GM19043 (cell line): Measurements from ENCODE around the gene DDX47.
"Not testable (repeated sequence)": the region's sequence is repeated elsewhere in the genome, so short reads cannot be mapped to it uniquely, and the experiment has no call there.

Experiments used
- ATAC-seq: cut with Tn5 transposase; IDR thresholded peaks from one replicate; pipeline ENCODE4 v1.9.1; 2021; ENCODE audit warnings: low read depth; ENCODE audit not compliant: unreplicated experiment

The DDX47 gene

DNA sequence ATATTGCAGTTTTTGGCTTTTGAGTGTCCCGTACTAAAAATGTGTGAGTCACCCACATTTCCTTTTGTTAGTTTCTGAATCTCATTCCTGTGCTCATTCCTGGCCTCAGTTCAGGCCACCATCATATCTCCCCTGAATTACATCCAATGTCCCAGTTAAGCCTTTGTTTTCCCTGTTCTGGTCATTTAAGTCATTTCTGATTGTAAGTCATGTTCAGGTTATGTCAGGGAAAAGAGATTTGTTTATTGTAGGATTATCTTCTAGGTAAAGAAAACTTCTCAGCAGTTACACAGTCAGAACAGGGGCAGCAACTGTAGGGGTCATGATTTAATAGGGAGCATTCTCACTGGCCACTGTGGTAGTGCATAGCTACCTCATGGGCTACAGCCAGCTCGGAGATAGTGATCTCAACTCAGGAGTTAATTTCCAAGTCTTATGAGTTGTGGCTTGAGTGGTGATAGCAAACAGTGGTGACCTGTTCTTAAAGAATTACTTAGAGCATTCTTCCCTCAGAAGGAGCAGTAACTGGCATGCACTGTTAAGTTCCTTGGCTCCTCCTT is 6.7 kb downstream of the DDX47 start:
- no peak for ATAC-seq

DNA sequence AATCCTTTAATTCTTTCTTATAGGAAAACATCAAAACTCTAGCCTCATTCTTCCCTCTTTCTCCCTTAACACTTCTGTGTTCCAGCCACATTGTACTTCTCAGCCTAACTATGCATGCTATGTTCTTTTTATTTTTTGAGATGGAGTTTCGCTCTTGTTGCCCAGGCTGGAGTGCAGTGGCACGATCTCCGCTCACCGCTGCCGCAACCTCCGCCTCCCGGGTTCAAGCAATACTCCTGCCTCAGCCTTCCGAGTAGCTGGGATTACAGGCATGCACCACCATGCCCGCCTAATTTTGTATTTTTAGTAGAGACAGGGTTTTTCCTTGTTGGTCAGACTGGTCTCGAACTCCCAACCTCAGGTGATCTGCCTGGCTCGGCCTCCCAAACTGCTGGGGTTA is 7.2 kb downstream of the DDX47 start:
- ATAC-seq: not testable (repeated sequence)

- ATAC-seq: peak; percentile 60
Observed at GRCh38 chr12:12821975-12822374, 8.8 kb downstream of the DDX47 start.

DNA sequence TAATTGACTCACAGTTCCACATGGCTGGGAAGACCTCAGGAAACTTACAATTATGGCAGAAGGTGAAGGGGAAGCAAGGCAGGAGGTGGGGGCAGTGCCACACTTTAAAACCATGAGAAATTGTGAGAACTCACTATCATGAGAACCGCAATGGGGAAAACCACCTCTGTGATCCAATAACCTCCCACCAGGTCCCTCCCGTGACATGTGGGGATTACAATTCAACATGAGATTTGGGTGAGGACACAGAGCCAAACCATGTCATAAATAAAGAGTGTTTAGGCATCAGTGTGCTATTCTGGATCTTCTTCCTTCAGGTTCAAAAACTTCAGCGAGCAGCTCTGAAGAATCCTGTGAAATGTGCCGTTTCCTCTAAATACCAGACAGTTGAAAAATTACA is 9.7 kb downstream of the DDX47 start:
- ATAC-seq: no peak

DNA sequence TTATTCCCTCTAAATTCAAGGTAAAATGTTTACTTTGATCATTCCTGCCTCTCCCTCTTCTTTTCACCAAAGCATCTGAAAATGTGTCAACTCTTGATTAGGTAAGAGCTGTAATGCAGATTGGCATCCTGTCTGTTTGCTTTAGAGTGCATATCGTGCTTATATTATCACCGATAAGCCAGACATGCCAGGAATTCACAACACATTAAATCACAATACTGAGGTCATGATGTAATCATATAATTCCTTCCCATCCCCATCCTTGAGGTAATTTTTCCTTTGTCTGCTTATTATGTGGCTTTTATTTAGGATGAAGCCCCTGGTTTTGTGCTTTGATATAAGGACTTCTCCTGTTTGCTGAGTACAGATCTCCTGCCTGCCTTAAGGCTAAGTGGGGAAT is 10.2 kb downstream of the DDX47 start:
- no peak for ATAC-seq

DNA sequence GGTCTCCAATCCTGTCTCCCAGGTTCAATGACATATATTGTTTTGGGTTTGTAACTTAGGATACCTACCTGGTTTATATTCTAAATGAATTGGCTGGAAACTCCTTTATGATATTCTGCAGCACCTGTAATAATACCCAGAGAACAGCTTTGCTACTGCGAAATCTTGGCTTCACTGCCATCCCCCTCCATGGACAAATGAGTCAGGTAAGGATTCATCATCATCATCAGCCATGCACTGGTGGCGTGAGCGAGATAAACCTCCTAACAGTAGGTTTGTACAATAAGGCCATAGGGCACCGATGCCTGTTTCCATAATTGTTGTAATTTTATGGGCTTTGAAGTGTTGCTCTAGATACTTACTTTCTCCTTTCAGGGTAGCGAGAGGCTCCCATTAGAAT is 10.7 kb downstream of the DDX47 start:
- ATAC-seq: no peak

- no peak for ATAC-seq
Observed at GRCh38 chr12:12835378-12836146, 22.4 kb downstream of the DDX47 start.

GRCh38 chr12:12836571-12836970 is 23.4 kb downstream of the DDX47 start:
- no peak for ATAC-seq

DNA sequence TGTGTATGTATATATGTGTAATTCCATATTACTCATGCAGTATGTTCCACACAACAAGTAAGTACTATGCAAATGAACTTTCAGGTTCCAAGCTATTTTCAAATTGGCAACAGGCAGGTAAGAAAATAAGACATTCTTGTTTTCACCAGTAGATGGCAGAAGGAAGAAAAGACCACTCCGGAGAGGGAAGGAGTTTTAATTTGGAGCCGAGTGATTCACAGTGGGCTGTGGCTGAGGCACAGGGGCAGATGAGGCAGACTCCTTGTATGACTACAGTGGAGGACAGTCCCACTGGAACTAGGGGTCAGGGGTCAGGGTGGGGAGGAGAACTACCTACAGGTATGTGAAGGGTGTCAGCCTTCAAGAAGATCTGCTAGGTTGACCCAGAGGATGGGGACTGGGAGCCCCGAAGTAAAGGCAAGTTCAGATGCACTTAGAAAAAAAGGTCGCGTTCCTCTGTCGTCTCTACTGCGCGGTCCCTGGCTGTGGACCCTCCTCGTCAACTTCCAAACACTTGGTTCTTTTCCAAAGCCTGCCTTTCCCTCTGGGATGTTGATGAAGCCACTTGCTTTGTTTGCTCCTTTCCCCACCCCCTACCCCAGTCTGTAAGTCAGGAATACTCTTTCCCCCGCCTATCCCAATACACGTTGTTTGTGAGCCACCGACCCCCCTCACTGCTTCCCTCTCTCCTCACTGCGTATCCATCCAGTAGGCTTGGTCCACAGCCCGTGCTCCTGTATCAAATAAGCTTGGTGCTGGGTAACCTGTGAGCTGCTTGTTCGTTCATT is 24.1 kb downstream of the DDX47 start:
- no peak for ATAC-seq

GRCh38 chr12:12837813-12838153 is 24.6 kb downstream of the DDX47 start:
- no peak for ATAC-seq

GRCh38 chr12:12839003-12839395 is 25.9 kb downstream of the DDX47 start:
- ATAC-seq: no peak

- ATAC-seq: not testable (repeated sequence)
Observed at GRCh38 chr12:12839439-12839838, 26.3 kb downstream of the DDX47 start.

DNA sequence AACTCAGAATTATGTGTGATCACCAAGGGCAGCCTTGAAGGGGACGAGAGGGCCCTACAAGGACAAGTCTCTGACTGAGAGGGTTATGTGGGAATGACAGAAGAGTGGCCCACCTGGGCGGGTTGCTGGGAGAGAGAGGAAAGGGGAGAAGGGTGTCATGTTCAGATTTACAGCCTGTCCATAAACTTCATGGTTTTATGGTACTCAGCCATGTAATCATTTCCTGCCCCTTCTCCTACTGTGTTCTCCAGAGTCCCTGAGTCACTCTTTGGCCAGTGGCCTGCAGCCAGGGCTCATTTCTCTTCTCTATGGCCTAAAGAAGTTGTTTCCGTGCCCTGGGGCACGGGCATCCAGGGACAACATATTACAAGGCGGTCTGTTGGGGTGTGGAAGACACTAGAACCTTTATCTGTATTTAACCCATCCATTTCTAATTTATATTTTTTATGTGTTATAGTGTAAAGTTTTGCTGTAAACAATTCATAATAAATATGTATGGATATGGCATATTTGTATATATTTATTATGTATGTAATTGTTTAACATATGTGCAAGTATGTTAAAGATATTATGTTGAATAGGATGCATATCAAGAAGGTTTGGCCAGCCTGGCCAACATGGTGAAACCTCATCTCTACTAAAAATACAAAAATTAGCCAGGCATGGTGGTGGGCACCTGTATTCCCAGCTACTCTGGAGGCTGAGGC is 26.9 kb downstream of the DDX47 start:
- no peak for ATAC-seq

GRCh38 chr12:12840580-12840899 is 27.4 kb downstream of the DDX47 start:
- ATAC-seq: no peak

- ATAC-seq: not testable (repeated sequence)
Observed at GRCh38 chr12:12841428-12841827, 28.3 kb downstream of the DDX47 start.

DNA sequence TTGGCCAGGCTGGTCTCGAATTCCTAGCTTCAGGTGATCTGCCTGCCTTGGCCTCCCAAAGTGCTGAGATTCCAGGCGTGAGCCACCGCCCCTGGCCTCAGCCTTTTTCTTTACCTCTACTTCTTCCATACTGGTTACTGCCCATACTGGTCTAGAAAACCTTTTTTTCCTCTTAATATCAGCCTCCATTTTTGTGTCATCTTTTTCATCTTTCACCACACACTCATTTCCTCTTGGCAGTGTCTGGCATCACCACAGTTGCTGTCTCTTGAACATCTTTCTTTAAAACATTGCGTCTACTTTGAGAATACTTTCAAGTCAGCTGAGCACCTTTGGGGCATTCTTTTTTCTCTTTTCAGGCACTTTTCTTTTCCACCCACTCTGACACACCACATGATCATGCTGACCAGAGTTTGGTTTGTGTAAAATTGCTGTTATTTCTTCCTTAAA is 32.7 kb downstream of the DDX47 start:
- ATAC-seq: no peak

DNA sequence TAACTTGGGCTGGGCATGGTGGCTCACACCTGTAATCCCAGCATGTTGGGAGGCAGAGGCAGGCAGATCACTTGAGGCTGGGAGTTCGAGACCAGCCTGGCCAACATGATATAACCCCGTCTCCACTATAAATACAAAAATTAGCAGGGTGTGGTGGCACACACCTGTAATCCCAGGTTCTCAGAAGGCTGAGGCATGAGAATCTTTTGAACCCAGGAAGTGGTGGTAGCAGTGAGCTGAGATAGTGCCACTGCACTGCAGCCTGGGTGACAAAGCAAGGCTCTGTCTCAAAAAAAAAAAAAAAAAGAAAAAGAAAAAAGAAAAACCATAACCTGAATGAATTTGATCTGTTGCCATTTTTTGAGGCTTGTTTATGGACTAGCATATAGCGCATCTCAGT is 33.6 kb downstream of the DDX47 start:
- not testable (repeated sequence) for ATAC-seq

DNA sequence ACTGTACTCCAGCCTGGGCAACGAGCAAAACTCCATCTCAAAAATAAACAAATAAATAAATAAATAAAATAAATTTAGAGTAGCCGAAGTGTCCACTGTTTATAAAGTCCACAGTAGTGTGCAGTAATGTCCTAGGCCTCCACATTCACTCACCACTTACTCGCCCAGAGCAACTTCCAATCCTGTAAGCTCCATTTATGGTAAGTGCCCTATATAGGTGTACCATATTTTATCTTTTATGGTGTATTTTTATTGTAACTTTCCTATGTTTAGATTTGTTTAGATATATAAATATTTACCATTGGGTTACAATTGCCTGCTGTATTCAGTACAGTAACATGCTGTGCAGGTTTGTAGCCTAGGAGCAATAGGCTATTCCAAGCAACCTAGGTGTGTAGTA is 40.3 kb downstream of the DDX47 start:
- no peak for ATAC-seq

DNA sequence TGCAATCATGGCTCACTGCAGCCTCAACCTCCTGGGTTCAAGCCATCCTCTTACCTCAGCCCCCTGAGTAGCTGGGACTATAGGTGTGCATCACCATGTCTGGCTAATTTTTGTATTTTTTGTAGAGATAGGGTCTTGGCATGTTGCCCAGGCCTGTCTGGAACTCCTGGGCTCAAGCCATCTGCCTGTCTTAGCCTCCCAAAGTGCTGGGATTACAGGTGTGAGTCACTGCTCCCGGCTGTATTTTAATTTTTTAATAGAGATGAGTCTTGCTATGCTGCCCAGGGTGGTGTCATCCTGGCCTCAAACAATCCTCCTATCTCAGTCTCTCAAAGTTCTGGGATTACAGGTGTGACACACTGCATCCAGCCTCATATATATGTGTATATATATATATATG is 46.5 kb downstream of the DDX47 start:
- ATAC-seq: no peak

DNA sequence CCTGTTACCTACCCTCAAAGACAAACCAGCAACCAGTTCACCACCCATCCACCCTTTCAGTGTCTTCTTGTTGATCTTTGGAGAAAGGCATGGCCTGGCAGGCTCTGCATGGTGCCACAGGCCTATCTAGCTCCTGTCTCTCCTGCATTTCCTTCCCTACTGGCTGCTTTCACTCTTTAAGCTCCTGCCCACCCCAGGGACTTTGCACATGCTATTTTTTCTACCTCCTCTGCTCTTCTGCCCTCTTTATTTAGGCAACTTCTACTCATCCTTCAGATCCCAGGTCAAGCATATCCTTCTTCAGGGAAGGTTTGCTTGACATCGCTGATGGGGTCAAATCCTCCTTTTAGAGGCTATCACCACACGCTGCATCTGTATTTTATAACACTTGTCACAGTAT is 51.1 kb downstream of the DDX47 start:
- ATAC-seq: no peak
